T-helper 22 cell (primary cell): ENCODE measurements around the gene FBXO21.
"Not testable (repeated sequence)": the region's sequence is repeated elsewhere in the genome, so short reads cannot be mapped to it uniquely, and the experiment has no call there.

Source experiments
- DNase-seq: peaks from one replicate; pipeline ENCODE4 v3.0.0-alpha.2; 2020; ENCODE audit warnings: low read depth

The FBXO21 gene

GRCh38 chr12:117190210-117190781, at the start of gene FBXO21:
Gene FBXO21, minus strand, starts transcription at chr12:117190470. Its CDS starts 14 bp downstream, at chr12:117190456.
- DNase-seq = peak; percentile 82

GRCh38 chr12:117236456-117237001, 46.3 kb upstream of the FBXO21 start:
- peak; percentile 9 for DNase-seq

- DNase-seq = no peak
Observed at GRCh38 chr12:117235261-117235660, 45.0 kb upstream of the FBXO21 start.

- DNase-seq = no peak
Observed at GRCh38 chr12:117234441-117234840, 44.2 kb upstream of the FBXO21 start.

GRCh38 chr12:117231750-117232149, 41.5 kb upstream of the FBXO21 start:
- no peak for DNase-seq

GRCh38 chr12:117228239-117228638, 38.0 kb upstream of the FBXO21 start:
- DNase-seq = no peak

GRCh38 chr12:117227000-117227653, 36.9 kb upstream of the FBXO21 start:
- no peak for DNase-seq

- DNase-seq = no peak
Observed at GRCh38 chr12:117226505-117226904, 36.2 kb upstream of the FBXO21 start.

GRCh38 chr12:117225179-117225578, 34.9 kb upstream of the FBXO21 start:
- no peak for DNase-seq

- not testable (repeated sequence) for DNase-seq
Observed at GRCh38 chr12:117220947-117221346, 30.7 kb upstream of the FBXO21 start.

GRCh38 chr12:117218149-117218548, 27.9 kb upstream of the FBXO21 start:
- no peak for DNase-seq

GRCh38 chr12:117216686-117217085, 26.4 kb upstream of the FBXO21 start:
- no peak for DNase-seq

GRCh38 chr12:117214797-117215196, 24.5 kb upstream of the FBXO21 start:
- no peak for DNase-seq

GRCh38 chr12:117213295-117213808, 23.1 kb upstream of the FBXO21 start:
- DNase-seq = no peak

GRCh38 chr12:117212563-117213190, 22.4 kb upstream of the FBXO21 start:
- no peak for DNase-seq

GRCh38 chr12:117210266-117210918, 20.1 kb upstream of the FBXO21 start:
- no peak for DNase-seq

- DNase-seq = no peak
Observed at GRCh38 chr12:117209626-117210025, 19.4 kb upstream of the FBXO21 start.

GRCh38 chr12:117208811-117209455, 18.7 kb upstream of the FBXO21 start:
- DNase-seq = no peak

GRCh38 chr12:117208206-117208605, 17.9 kb upstream of the FBXO21 start:
- DNase-seq = no peak

- DNase-seq = no peak
Observed at GRCh38 chr12:117207675-117208074, 17.4 kb upstream of the FBXO21 start.

- DNase-seq = no peak
Observed at GRCh38 chr12:117202556-117202955, 12.3 kb upstream of the FBXO21 start.

- no peak for DNase-seq
Observed at GRCh38 chr12:117202033-117202432, 11.8 kb upstream of the FBXO21 start.
